NCI-H146 (cell line): ENCODE measurements around the gene PCNT.
"Not testable (repeated sequence)": the region's sequence is repeated elsewhere in the genome, so short reads cannot be mapped to it uniquely, and the experiment has no call there.

Experiments
- DNase-seq: peaks from one replicate; lab custom pipeline; 2025; lab: John Stamatoyannopoulos, UW

PCNT gene

GRCh38 chr21:46425041-46425440 is 101.1 kb downstream of the PCNT start:
- no peak for DNase-seq

DNA sequence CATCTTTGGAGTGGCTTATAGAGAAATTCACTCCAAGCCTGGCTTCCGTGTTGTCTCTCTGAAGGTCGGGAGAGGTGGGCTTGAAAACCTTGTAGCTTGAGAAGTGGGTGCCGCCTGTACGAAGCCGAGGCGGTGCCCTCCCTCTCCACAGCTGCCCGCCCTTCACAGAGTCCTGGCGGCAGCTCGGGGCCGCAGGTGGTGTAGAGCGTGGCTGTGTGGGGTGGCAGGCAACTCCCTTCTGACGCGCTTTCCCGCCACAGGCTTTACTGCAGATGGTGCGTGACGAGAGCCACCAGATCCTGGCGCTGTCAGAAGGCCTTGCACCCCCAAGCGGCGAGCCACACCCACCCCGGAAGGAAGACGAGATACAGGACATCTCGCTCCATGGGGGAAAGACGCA is 101.6 kb downstream of the PCNT start:
- no peak for DNase-seq

GRCh38 chr21:46426313-46427046 is 102.5 kb downstream of the PCNT start:
- no peak for DNase-seq

DNA sequence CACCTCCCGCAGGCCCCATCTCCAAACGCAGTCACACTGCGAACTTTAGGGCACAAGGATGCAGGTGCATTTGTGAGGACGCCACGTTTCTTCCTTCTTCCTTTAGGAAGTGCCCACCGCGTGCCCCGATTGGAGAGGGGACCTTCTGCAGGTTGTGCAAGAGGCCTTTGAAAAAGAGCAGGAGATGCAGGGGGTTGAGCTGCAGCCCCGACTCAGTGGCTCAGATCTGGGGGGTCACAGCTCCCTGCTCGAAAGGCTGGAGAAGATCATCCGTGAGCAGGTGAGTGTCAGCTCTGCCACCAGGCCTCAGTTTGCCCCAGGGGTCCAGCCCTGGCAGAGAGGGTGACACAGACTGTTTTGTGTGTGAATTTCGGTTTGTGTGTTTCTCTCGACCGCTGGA is 103.6 kb downstream of the PCNT start:
- DNase-seq, result no peak

- DNase-seq, result no peak
Measured at GRCh38 chr21:46428286-46428685, 104.3 kb downstream of the PCNT start.

DNA sequence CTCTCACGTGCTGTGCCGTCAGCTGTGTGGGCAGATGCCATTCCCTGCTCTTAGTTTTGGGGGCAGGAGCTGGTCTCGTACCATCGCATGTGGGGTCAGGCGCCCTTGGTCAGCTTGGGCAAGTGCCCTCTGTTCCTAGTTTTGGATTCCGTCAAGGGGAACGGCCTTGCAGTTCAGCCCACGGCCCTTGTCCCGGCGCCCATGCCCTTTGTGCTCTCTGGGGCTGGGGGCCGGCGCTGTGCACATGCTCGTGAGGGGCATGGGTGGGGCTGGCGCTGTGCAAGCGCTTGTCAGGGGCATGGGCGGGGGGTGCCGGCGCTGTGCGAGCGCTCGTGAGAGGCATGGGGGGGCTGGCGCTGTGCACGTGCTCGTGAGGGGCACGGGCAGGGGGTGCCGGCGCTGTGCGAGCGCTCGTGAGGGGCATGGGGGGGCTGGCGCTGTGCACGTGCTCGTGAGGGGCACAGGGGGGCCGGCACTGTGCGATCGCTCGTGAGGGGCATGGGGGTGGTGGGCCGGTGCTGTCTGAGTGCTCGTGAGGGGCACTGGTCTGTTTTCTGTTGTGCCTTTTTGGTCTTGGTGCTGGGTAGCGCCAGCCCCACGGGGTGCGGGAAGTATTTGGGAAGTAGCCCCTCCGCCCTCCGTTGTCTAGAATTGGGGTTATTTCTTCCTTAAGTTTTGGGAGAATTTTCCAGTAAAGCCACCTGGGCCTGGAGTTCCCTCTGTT is 105.2 kb downstream of the PCNT start:
- DNase-seq, result no peak

GRCh38 chr21:46429754-46430681 is 106.1 kb downstream of the PCNT start:
- DNase-seq, result no peak

GRCh38 chr21:46431448-46431847 is 107.5 kb downstream of the PCNT start:
- DNase-seq, result no peak

- no peak for DNase-seq
Measured at GRCh38 chr21:46431884-46432488, 108.0 kb downstream of the PCNT start.

GRCh38 chr21:46433116-46433515 is 109.2 kb downstream of the PCNT start:
- not testable (repeated sequence) for DNase-seq

- DNase-seq, result no peak
Measured at GRCh38 chr21:46434322-46434958, 110.5 kb downstream of the PCNT start.

- no peak for DNase-seq
Measured at GRCh38 chr21:46435786-46436227, 111.9 kb downstream of the PCNT start.

- DNase-seq, result no peak
Measured at GRCh38 chr21:46436621-46437020, 112.7 kb downstream of the PCNT start.

- no peak for DNase-seq
Measured at GRCh38 chr21:46437096-46437498, 113.1 kb downstream of the PCNT start.

DNA sequence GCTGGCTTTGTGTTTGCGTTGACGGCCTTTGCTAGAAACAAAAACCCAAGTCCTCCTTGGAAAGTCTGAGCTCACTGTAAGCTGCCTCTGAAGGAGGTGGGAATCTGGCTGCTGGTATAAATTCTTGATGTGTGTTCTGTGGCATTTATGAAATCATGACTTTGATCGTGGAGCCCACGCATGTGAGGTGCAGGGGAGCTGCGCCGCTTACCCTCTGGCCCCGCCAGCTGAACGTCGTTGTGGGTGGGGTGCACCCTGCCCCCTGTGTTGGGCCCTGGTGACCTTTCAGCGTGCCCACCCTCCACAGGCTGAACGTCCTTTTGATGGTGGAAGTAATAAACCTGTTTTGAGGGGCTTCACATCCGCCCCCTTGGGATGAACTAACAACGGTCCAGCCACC is 113.6 kb downstream of the PCNT start:
- no peak for DNase-seq

- no peak for DNase-seq
Measured at GRCh38 chr21:46438241-46438640, 114.3 kb downstream of the PCNT start.

DNA sequence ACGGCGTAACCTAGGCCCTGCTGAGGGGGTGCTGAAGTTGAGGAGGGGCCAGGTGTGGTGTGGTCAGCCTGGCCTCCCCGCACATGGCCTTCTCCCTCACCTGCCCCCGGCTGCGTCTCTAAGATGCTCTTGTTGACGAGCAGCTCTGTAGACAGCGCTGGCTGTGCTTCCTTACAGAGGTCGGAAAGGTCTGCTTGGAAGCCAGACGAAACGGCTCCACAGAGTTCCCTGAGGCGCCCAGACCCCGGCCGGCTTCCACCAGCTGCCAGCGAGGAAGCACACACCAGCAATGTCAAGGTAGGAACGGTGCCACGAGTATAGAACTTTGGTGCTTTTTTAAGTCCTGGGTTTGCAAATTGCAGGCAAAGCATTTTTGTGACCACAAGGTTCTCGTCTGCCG is 116.0 kb downstream of the PCNT start:
- no peak for DNase-seq

DNA sequence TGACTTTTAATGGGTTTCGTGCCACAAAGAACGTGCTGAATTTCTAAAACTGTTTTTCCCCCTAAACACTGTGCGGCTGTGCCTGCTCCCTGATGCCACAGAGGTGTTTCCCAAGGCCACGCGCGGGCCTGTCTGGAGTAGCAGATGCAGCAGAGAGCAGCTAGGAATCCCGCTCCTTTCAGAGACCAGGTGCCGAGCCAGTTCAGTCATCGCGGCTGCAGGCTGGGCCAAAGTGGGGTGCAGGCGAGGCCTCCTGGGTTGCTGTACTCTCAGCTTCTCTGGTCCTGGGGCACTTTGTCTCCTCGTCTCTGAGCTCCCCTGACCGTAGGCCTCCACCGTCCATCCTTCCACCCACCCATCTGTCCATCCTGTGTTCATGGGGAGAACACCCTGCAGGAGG is 117.4 kb downstream of the PCNT start:
- no peak for DNase-seq

- DNase-seq, result no peak
Measured at GRCh38 chr21:46441961-46442498, 118.1 kb downstream of the PCNT start.

GRCh38 chr21:46442938-46443337 is 119.0 kb downstream of the PCNT start:
- no peak for DNase-seq

DNA sequence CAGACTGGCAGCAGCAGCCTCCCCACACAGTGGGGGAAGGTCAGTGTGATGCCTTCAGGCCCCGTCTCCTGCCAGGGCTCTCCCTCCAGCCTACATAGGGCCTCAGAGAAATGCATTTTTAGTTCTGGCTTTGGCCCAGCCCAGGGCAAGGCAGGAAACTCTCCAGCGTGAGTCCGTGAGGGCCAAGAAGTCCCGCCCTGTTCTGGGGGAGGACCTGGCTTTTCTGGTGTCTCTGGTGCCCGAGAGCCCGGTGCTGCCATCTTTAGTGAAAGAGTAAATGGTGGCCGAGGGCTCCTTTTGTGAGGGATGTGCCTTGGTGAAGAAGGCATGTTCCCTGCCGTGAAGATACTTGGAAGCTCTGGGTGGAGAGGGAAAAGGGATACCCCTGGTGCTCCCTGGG is 120.0 kb downstream of the PCNT start:
- no peak for DNase-seq
